Measurements from ENCODE around the gene RBPJL.

The RBPJL gene

GRCh38 chr20:45363611-45364492 lies 57.2 kb downstream of the RBPJL start:
- DNase-seq = no peak

- DNase-seq = no peak
Measured at GRCh38 chr20:45365444-45365970, 58.9 kb downstream of the RBPJL start.

GRCh38 chr20:45366192-45366591 lies 59.6 kb downstream of the RBPJL start:
- DNase-seq = no peak

GRCh38 chr20:45366631-45367030 lies 60.0 kb downstream of the RBPJL start:
- DNase-seq = no peak

GRCh38 chr20:45367126-45367525 lies 60.5 kb downstream of the RBPJL start:
- no peak for DNase-seq
